Daoy (cell line): ENCODE results near the gene ZNF318. TPM values are rescaled to one million over a fixed set of nuclear protein-coding genes. Genes with fewer than 3 reads are reported as not detected.

ENCODE experiments used
- DNase-seq: peaks from one replicate; pipeline ENCODE4 v3.0.0-alpha.2; 2015; ENCODE audit warnings: low read depth
- total RNA-seq: library from RNA; depleted of rRNA; stranded (reverse); fragments of >200 nt; shearing (Covaris generic); gene quantifications from 2 replicates; pipeline ENCODE4 v1.2.3, GENCODE V29; 2014

The ZNF318 gene
- total RNA-seq, 1 experiment from 2014 or later: 7.8 TPM

DNA sequence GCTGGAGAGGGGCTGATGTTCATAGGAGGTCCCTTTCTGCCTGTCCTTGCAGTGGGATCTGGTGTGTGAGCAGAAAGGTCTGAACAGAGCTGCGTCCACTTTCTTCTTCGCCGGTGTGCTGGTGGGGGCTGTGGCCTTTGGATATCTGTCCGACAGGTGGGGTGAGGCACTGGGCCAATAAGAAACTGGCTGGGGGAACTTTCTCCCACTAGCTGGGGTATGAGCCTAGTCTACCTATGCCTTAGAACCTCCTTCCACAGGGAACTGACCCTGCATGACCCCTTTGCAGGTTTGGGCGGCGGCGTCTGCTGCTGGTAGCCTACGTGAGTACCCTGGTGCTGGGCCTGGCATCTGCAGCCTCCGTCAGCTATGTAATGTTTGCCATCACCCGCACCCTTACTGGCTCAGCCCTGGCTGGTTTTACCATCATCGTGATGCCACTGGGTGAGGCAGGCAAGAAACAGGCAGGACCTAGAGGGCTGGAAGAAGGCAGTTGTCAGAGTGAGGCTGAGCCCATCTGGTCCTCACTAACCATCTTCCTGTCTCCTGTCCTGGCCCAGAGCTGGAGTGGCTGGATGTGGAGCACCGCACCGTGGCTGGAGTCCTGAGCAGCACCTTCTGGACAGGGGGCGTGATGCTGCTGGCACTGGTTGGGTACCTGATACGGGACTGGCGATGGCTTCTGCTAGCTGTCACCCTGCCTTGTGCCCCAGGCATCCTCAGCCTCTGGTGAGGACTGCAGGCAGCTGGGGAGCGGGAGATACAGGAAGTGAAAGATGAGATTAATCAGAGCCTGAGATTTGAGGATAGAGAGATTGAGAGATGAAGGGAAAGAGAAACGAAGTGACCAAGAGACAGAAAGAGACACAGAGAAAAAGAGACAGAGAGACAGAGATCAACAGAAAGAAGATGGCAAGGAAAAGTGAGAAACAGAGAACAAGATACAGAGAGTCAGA, 69.8 kb downstream of the ZNF318 start:
- DNase-seq: no peak

DNA sequence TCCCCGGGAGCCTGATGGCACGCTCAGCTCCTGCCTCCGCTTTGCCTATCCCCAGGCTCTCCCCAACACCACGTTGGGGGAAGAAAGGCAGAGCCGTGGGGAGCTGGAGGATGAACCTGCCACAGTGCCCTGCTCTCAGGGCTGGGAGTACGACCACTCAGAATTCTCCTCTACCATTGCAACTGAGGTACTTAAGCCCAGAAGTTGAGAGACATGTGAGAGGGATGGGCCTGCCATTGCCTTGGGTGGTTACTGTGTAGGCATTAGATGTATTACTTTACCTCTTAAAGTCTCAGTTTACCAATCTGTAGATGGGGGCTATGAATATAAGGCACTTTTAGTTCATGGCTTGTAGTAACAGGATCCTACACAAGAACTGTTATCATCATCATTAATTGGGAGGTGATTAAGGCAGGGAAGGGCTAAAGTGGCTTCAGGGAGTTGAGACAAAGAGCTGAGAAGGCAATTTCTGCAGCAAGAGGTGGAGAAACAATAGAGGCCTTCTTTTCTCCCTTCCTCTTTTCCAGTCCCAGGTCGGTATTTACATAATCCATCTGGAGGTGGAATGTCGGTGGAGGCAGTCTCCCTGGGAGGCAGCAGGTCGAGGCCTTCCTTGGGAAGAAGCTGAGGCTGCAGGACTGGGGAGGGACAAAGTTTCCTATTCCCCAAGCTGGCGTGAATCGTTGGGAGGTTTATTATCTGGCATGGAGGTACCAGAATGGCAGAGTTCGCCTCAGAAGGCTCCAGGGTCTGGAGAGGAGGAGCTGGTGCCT, 70.7 kb downstream of the ZNF318 start:
- DNase-seq: no peak

DNA sequence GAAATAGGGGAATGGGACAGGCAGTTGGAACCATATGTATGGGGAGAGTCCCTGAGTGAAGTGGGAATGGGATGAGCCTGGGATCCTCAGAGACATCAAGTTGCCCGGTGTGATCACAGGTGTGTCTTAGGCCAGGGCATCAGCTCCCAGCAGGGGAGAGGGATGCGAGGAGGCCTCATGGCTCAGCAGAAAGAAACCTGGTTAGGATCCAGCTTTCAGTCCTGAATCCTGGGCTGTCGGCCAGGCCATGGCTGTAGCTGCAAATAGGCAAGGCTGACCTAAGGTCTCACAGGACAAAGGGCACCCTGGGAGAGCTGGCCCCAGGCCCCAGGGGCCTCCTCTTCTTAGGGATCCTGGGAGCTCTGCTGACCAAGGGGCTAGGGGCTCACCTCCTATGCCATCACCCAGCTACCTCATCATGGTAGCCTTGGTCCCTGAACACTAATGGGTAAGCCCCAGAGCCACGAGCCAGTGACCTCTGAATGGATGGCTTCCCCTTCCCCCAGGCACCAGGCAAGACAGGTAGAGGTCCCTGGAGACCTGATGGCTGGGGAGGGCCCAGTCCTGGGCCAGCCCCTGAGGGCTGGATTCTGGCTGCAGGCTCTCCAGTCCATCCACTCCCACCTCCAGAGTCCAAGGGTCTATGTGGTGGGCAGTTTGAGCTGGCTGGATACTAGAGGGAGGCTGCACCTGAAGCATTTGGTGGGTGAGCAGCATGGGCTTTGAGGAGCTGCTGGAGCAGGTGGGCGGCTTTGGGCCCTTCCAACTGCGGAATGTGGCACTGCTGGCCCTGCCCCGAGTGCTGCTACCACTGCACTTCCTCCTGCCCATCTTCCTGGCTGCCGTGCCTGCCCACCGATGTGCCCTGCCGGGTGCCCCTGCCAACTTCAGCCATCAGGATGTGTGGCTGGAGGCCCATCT, 71.5 kb downstream of the ZNF318 start, which contains the start of gene SLC22A7:
Gene SLC22A7 (plus strand): TSS at position 617 of the 921 bp plus-strand sequence. CDS start 99 bp downstream, at position 716.
- DNase-seq: no peak

DNA sequence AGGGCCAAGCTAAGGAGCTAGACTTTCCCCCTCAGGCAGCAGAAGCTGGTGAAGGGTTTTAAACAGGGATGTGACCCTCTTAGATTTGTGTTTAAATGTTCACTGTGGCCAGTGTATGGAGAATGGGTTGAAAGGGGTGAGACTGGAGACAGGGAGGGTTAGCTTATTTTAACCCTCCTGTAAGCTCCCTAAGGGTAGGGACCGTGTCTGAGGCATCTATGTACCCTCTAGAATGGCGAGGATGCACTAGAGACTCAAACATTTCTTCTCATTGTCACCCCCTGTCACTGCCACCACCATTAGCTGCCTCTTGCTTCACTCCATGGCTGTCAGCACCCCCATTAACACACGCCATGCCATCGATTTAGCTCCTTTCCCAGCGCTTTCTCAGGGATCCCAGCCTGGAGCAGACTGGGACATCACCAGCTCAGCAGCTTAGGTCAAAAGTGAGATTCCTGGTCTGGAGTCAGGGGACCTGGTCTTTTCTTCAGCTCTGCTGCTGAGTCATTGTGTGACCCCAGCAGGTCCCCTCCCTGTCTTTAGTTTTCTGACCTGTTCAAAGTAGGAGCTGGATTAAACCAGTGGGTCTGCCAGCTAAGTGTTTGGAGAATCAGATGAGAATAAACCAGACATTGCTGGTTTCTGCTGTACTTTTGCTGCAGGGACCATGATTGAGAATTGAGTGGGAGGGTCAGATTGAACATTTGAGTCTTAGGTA, 72.5 kb downstream of the ZNF318 start:
- no peak for DNase-seq

DNA sequence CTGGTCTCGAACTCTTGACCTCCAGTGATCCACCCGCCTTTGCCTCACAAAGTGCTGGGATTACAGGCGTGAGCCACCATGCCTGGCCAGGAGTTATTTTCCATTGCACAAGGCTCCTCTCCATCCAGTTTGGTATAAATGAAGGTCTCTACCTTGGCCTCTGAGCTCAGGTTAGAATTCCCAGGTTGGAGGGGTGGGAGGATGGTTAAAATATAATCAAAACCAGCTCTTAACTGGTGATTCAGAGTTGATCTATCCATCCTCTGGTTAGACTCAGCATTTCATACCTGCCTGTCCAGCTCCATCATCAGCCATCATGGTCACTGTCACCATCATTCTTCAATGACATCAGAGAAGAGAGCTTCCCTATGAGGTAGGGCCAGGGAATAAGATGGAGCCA, 74.0 kb downstream of the ZNF318 start:
- no peak for DNase-seq

DNA sequence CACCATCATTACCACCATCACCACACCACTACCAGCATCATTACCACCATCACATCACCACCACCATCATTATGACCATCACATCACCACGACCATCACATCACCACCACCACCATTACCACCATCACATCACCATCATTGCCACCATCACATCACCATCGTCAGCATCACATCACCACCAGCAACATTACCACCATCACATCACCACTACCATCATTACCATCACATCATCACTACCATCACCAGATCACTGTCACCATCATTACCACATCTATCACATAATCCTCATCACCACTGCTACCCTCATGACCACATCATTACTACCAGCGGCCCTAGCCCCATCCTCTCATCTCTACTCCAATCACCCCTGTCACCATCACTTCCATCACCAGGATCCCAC, 74.9 kb downstream of the ZNF318 start:
- no peak for DNase-seq

DNA sequence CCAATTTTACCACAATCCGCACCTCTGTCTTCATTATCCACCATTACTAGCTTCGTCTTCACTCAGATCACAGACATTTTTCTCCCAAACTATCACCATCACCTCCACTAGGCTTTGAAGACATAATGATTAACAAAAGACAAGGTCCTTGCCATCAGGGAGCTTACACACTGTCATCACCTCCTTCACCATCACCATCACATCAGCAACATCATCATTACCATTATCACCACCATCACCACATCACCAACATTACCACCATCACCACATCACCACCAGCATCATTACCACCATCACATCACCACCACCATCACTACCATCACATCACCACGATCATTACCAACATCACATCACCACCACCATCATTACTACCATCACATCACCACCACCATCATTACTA, 75.7 kb downstream of the ZNF318 start:
- no peak for DNase-seq

DNA sequence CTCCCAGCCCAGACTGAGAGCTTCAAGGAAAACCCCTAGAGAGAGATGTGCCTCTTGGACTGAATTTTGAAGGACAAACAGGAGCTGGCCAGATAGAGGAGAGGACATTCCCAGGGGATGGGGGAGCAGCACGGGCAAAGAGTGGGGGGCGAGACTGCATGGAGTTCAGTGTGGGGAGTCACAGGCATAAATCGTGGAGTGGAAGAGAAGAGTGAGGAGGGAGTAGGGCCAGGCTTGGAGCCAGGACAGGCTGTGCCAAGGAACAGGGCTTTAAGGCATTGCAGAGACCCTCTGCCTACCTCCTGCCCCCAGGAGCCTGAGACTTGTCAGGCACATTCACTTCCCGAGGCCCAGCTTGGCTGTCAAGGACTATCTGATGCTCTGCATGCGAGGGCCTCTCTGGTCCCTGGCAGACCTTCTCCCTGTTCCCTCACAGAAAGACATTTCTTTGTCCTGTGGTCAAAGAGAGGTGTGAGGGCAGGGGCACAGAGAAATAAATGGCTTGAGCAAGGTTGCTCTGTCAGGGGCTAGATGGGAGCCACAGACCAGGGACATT, 76.6 kb downstream of the ZNF318 start:
- DNase-seq: no peak

DNA sequence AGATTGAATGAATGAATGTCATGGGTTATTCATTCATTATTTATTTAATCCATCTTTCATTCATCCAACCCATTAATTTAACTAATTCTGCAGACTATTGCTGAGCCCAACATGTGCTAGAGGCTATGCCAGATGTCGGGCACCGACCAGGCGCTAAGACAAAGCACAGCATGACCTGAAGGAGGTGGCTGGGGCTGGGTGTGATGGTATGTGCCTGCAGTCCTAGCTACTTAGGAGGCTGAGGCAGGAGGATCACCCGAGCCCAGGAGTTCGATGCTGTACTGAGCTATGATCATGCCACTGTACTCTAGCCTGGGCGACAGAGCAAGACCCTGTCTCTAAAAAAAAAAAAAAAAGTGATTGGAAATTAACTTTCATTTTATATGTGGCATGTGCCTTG, 77.1 kb downstream of the ZNF318 start:
- DNase-seq: no peak

DNA sequence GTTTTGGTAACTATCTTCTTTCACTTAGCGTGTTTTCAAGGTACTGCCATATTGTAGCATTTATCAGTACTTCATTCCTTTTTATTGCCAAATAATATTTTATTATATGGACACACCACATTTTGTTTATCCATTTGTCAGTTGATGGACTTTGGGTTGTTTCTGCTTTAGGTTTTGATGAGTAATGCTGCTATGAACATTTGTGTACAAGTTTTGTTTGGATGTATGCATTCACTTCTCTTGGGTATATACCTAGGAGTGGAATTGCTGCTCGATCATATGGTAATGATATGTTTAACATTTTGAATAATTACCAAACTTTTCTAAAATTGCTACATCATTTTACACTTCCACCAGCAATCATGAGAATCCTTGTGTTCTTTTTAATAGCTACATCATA, 77.7 kb downstream of the ZNF318 start:
- no peak for DNase-seq

DNA sequence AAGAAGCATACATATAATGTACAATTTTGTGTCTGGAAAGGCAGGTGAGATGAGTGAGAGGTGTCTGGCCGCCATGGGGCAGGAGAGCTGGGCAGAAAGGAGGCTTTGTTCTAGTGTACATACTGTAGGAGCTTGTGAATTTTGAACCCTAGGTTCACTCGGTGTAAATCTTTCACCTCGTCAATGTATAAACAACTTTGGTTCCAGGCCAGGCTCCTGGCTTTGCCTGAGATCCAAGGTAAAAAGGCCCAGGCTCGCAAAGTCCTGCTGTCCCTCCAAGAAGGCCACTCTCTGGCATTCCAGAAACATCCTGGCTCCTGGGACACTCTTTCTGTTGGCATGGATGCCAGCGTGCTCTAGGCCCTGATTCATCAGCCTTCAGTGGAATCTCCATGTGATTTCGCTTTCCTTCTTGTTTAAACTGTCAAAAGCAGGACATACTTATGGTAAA, 78.5 kb downstream of the ZNF318 start:
- DNase-seq: no peak

DNA sequence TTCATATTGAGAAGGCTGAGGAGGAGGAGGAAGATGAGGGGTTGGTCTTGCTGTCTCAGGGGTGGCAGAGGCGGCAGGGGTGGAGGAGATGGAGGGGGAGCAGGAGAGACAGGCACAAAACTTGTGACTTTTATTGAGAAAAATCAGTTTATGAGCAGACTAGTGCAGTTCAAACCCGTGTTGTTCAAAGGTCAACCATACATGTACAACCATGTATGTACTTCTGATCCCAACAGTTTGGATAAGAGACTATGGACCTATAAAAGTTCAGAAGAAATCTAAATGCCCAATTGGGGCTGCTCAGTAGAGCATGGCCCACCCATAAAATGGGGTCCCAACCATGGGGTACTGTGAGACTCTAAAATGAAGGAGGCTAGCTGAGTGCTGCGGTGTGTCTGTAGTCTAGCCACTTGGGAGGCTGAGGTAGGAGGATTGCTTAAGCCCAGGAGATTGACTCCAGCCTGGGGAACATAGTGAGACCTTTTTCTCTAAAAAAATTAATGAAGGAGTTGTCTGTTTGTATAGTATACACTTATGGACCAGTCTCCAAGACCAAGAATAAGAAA, 79.0 kb downstream of the ZNF318 start:
- no peak for DNase-seq

DNA sequence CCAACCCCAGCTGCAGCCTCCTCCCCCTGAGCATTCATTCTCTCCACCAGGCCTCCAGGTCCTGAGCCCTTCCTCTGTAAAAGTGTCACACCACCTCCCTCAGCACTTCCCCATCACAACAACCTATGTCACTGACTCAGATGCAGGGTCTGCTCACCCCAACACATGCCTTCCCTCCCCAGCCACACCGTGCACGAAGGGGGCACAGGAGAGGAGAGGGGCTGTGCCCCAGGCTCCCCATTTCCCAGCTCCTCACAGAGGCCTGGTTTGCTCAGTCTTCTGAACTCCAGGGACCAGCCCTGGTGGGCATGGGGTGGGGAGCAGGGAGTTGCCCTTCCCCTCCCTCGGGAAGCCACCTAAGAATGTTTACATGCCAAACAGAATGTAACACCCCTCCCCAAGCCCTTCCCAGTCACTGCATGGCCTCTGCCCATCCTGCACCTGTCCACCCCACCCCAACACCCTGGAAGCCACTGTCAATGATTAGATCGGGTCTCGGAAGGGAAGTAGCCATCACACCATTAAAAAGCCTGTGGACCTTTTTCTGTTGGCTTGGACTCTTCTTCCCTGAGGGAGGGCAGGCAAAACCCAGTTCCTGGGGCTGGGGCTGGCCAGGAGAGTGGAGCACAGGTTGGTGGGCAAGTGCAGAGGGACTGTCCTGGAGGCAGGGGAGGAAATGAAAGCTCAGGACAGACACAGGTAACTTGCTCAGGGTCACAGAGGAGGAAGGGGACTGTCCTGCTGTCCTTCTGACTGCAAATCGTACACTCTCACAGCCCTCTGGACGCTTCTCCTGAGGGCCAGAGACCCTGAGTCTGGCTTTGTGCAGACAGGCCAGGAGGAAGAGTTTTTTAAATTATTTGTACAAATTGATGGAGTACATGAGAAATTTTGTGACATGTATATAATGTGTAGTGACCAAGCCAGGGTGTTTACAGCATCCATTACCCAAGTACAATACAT, 81.4 kb downstream of the ZNF318 start:
- DNase-seq: no peak

DNA sequence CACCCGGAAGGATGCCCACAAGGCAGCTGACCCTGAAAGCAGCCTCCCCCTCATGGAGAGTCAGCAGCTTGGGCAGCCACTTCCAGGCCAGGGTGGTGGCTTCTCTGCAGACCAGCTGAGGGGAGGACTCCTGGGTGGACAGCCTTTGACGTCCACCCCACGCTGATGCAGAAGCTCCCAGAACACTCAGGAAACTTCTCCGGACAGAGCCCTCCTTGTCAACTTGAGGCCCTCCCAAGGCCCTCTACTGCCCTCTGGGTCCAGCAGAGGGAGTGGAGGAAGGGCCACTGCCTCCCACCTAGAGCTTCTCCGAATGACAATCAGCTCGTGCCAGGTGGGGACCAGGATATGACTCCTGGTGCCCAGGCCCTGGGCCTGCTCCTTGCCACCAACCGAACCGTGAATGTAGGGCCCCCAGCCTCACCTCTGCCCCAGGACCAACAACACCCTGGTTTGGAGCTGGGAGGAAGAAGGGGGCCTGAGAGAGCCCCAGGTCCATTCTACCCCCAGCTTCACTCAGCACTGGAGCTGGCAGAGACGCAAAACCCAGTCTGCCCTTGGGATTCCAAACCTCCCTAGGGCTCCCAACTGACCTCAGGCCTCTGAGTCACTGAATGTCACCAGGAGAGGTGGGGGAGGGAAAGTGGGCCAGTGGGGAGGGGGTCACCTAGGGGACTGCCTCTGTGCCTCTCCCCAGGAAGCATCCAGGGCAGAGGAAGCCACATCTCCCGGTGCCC, 82.3 kb downstream of the ZNF318 start:
- no peak for DNase-seq

DNA sequence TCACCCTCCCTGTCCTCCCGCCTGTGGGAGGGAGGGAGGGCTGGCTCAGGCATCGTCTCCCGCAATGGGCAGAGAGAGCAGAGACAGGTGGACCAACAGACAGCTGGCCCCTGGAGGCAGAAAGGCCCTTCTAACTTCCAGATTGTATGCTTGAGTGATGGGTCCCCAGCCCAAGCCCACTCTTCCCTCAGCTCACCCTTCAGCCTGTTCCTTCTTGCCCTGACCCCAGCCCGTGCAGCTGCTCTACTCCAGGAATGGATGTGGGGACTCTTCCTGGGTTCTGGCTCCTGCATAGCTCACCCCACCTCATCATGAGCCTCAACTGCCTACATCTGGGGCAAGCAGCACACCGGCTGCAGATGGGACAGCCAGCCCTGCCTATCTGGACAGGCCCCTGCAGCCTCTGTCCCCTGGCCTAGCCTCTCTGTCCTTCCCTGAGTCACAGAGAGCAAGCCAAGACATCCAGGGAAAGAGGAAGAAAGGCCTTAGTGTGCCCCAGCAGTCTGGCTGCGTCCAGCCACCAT, 82.9 kb downstream of the ZNF318 start:
- DNase-seq: no peak
